Thoracic aorta (tissue), 2 donors: ENCODE results near the gene RNPEPL1. TPM values are rescaled to one million over a fixed set of nuclear protein-coding genes. Genes with fewer than 3 reads are reported as not detected.
A peak's percentile ranks its signal among the peaks of the same experiment; 100 is the strongest.

Experiments
- ATAC-seq: fragments of 150-250 bp; one replicate; pipeline ENCODE4 v1.8.0; 2017; ENCODE audit warnings: low read depth; ENCODE audit not compliant: insufficient number of reproducible peaks, low FRiP score
- DNase-seq: peaks from one replicate; pipeline ENCODE4 v3.0.0-alpha.2; 2020; ENCODE audit warnings: low spot score
- H3K27ac ChIP-seq, 2 donors: fragments of 200-600 bp; sonication (generic); 1 replicate in 1 of 2; 2 replicates in 1 of 2; pipeline ENCODE4 v1.5.1; 2016; ENCODE audit warnings: mild to moderate bottlenecking in 2 of 2, moderate library complexity in 2 of 2
- H3K27me3 ChIP-seq: fragments of 200-600 bp; sonication (generic); replicated peaks from 2 replicates; pipeline ENCODE4 v1.6.0; 2016; ENCODE audit warnings: mild to moderate bottlenecking; ENCODE audit not compliant: insufficient read depth
- H3K36me3 ChIP-seq: fragments of 200-600 bp; sonication (generic); one replicate; pipeline ENCODE4 v1.5.1; 2016
- H3K4me1 ChIP-seq, 2 donors: fragments of 200-600 bp; sonication (generic); 1 replicate in 1 of 2; 2 replicates in 1 of 2; pipeline versions ENCODE4 v1.5.1 to v1.6.0; 2016; ENCODE audit warnings: low read depth in 2 of 2, mild to moderate bottlenecking in 1 of 2; ENCODE audit not compliant: control insufficient read depth in 1 of 2
- H3K4me3 ChIP-seq: fragments of 200-600 bp; sonication (generic); 2 replicates; pipeline ENCODE4 v1.5.1; 2016; ENCODE audit warnings: mild to moderate bottlenecking
- H3K9me3 ChIP-seq: fragments of 200-600 bp; sonication (generic); 2 replicates; pipeline ENCODE4 v1.5.1; 2016
- total RNA-seq, 2 donors: library from RNA; depleted of rRNA; stranded (reverse); fragments of >200 nt; gene quantifications; one replicate each; pipeline versions ENCODE4 v1.1.0 to v1.2.3, GENCODE V29; 2016
- TF ChIP-seq, protein P1 (sequence below): fragments of 200-600 bp; sonication (generic); IDR thresholded peaks from one replicate; pipeline ENCODE4 v1.5.1; 2019; ENCODE audit warnings: antibody characterized with exemption

The RNPEPL1 gene, protein sequence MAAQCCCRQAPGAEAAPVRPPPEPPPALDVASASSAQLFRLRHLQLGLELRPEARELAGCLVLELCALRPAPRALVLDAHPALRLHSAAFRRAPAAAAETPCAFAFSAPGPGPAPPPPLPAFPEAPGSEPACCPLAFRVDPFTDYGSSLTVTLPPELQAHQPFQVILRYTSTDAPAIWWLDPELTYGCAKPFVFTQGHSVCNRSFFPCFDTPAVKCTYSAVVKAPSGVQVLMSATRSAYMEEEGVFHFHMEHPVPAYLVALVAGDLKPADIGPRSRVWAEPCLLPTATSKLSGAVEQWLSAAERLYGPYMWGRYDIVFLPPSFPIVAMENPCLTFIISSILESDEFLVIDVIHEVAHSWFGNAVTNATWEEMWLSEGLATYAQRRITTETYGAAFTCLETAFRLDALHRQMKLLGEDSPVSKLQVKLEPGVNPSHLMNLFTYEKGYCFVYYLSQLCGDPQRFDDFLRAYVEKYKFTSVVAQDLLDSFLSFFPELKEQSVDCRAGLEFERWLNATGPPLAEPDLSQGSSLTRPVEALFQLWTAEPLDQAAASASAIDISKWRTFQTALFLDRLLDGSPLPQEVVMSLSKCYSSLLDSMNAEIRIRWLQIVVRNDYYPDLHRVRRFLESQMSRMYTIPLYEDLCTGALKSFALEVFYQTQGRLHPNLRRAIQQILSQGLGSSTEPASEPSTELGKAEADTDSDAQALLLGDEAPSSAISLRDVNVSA
- total RNA-seq, result 100 to 1,000 TPM in 1 of 2 donors, 10 to 100 TPM in 1; 71.1 to 101 TPM

GRCh38 chr2:240567872-240568677, at the start of gene RNPEPL1:
TSS of gene RNPEPL1 (plus strand) at chr2:240568484. CDS start at chr2:240568587, 103 bp downstream.
- no peaks in the 10 kb centered on the region for H3K27me3 ChIP-seq
- H3K9me3 ChIP-seq, result no peaks in the 10 kb centered on the region
- ATAC-seq (peak; percentile 34), DNase-seq (no peak)
- peak within 1 kb of the TSS; percentile 80 to 91 for H3K27ac ChIP-seq
- peak within 1 kb of the TSS; percentile 89 for H3K4me3 ChIP-seq
- H3K36me3 ChIP-seq, result no peaks in the 10 kb centered on the region
- peaks cover 26 to 51% of the 10 kb centered on the region in 2 donors for H3K4me1 ChIP-seq
- TF ChIP-seq, protein P1, sequence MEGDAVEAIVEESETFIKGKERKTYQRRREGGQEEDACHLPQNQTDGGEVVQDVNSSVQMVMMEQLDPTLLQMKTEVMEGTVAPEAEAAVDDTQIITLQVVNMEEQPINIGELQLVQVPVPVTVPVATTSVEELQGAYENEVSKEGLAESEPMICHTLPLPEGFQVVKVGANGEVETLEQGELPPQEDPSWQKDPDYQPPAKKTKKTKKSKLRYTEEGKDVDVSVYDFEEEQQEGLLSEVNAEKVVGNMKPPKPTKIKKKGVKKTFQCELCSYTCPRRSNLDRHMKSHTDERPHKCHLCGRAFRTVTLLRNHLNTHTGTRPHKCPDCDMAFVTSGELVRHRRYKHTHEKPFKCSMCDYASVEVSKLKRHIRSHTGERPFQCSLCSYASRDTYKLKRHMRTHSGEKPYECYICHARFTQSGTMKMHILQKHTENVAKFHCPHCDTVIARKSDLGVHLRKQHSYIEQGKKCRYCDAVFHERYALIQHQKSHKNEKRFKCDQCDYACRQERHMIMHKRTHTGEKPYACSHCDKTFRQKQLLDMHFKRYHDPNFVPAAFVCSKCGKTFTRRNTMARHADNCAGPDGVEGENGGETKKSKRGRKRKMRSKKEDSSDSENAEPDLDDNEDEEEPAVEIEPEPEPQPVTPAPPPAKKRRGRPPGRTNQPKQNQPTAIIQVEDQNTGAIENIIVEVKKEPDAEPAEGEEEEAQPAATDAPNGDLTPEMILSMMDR, result no peak

- no peaks in the 10 kb centered on the region for H3K27me3 ChIP-seq
- no peak overlapping the region for H3K27ac ChIP-seq
- H3K9me3 ChIP-seq, result no peaks in the 10 kb centered on the region
- peaks cover 10% of the 10 kb centered on the region for H3K36me3 ChIP-seq
- no peak overlapping the region for H3K4me3 ChIP-seq
- DNase-seq, result no peak
- peaks cover 0 to 13% of the 10 kb centered on the region in 2 donors for H3K4me1 ChIP-seq
- no peak for ATAC-seq
- TF ChIP-seq, protein P1, result no peak
These were observed 49.3 kb upstream of the RNPEPL1 start for GRCh38 chr2:240518981-240519380.

- H3K27ac ChIP-seq, result no peak overlapping the region
- TF ChIP-seq, protein P1, result no peak
- no peak for ATAC-seq
- H3K27me3 ChIP-seq, result no peaks in the 10 kb centered on the region
- peak overlapping the region; percentile 44 for H3K4me3 ChIP-seq
- H3K4me1 ChIP-seq, result peaks cover 0 to 13% of the 10 kb centered on the region in 2 donors
- H3K9me3 ChIP-seq, result no peaks in the 10 kb centered on the region
- H3K36me3 ChIP-seq, result peaks cover 12% of the 10 kb centered on the region
- DNase-seq, result no peak
These were observed 48.7 kb upstream of the RNPEPL1 start for GRCh38 chr2:240519396-240520129.

DNA sequence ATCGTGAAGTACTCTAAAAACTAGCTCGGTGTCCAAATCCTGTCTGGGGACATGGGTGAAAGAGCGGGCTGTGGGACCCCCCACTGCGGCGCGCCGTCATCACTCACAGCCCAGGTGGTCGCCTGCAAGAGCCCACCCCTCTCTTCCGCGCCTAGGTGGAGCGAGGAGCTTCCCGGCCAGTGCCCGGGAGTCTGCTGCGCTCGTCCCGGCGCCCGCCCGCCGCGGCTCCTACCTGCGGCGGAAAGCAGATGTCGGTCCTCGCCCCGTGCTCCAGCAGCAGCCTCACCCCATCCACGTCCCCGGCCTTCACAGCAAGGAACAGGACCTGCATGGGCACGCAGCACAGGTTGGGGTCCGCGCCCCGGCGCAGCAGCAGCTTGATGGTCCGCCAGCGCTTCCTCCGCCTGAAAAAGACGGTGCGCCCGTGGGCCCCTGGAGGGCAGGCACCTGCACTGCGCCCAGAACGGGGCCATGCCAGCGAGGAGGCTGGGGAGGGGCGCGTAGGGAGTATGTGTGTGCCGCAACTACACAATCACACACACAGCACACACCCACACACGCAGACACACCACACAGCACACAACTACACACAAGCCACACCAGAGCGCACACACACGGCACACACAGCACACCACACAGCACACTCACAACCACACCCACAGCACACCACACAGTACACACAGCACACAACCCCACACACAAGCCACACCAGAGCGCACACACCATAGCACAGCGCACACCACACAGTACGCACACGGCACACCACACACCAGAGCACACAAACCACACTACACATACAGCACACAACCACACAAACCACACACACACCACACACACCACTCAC, 47.9 kb upstream of the RNPEPL1 start:
- no peak overlapping the region for H3K27ac ChIP-seq
- peaks cover 12% of the 10 kb centered on the region for H3K36me3 ChIP-seq
- no peak for ATAC-seq
- no peak for DNase-seq
- peaks cover 0 to 13% of the 10 kb centered on the region in 2 donors for H3K4me1 ChIP-seq
- H3K27me3 ChIP-seq, result no peaks in the 10 kb centered on the region
- H3K4me3 ChIP-seq, result peak overlapping the region; percentile 44
- TF ChIP-seq, protein P1, result no peak
- H3K9me3 ChIP-seq, result no peaks in the 10 kb centered on the region
